GM12878 (cell line): ENCODE results near the gene ADARB1.

Experiments used
- CTCF ChIP-seq, 3 experiments: IDR thresholded peaks in 2 of 3; conservative IDR thresholded peaks in 1 of 3; 2 replicates each; pipeline ENCODE4 v1.5.1; 2011; ENCODE audit warnings: low read depth in 3 of 3, low read length in 3 of 3, mild to moderate bottlenecking in 3 of 3, control low read depth in 2 of 3, moderate library complexity in 2 of 3, inconsistent platforms in 1 of 3, mixed read lengths in 1 of 3; ENCODE audit not compliant: control insufficient read depth in 2 of 3, insufficient read depth in 1 of 3; ENCODE audit errors: extremely low read depth in 1 of 3
- EED ChIP-seq: sonication (generic); IDR thresholded peaks from 2 replicates; pipeline ENCODE4 v1.6.1; 2016; ENCODE audit warnings: antibody characterized with exemption, low read depth
- EGR1 ChIP-seq, 2 experiments: IDR thresholded peaks; 1 replicate in 1 of 2; 2 replicates in 1 of 2; pipeline ENCODE4 v1.6.1; 2011 to 2012; ENCODE audit warnings: low read depth in 2 of 2, low read length in 2 of 2, borderline replicate concordance in 1 of 2, mild to moderate bottlenecking in 1 of 2, moderate library complexity in 1 of 2
- FOXM1 ChIP-seq: IDR thresholded peaks from 2 replicates; pipeline ENCODE4 v1.6.1; 2012; ENCODE audit warnings: low read depth, mild to moderate bottlenecking, inconsistent platforms, low read length, moderate library complexity
- MYC ChIP-seq: IDR thresholded peaks from 2 replicates; pipeline ENCODE4 v1.6.1; 2011; ENCODE audit warnings: mild to moderate bottlenecking, low read length, moderate library complexity, inconsistent platforms; ENCODE audit not compliant: insufficient read depth, insufficient replicate concordance, insufficient read length, severe bottlenecking
- NR2F1 ChIP-seq: fragments of 450-650 bp; conservative IDR thresholded peaks from 2 replicates; pipeline ENCODE4 v1.6.1; 2017; ENCODE audit warnings: mild to moderate bottlenecking
- POLR2AphosphoS5 ChIP-seq: IDR thresholded peaks from 2 replicates; pipeline ENCODE4 v1.6.1; 2011; ENCODE audit warnings: mild to moderate bottlenecking, low read length, inconsistent platforms
- POU2F2 ChIP-seq: IDR thresholded peaks from 3 replicates; pipeline ENCODE4 v1.6.1; 2011; ENCODE audit warnings: low read depth, mild to moderate bottlenecking, low read length, borderline replicate concordance
- RAD21 ChIP-seq: IDR thresholded peaks from 2 replicates; pipeline ENCODE4 v1.6.1; 2011; ENCODE audit warnings: mild to moderate bottlenecking, low read depth, low read length, moderate library complexity; ENCODE audit not compliant: insufficient read depth
- RELB ChIP-seq: fragments of 450-650 bp; IDR thresholded peaks from 2 replicates; pipeline ENCODE4 v1.6.1; 2017; ENCODE audit warnings: low read depth, mild to moderate bottlenecking, moderate library complexity
- TARDBP ChIP-seq: IDR thresholded peaks from 2 replicates; pipeline ENCODE4 v1.6.1; 2016; ENCODE audit warnings: borderline replicate concordance
- TBL1XR1 ChIP-seq: IDR thresholded peaks from 2 replicates; pipeline ENCODE4 v1.6.1; 2012; ENCODE audit warnings: low read depth, low read length, improper control_type of control experiment
- ZNF274 ChIP-seq: IDR thresholded peaks from one replicate; pipeline ENCODE4 v1.8.0; 2011; ENCODE audit not compliant: insufficient read length, insufficient read depth

- TF ChIP-seq CTCF (IDR thresholded peaks at IDR 0.05 in 2 of 3, conservative IDR thresholded peaks at IDR 0.05 in 1 of 3; ENCODE audit: control insufficient read depth in 2 of 3, extremely low read depth in 1 of 3, insufficient read depth in 1 of 3, low read depth in 3 of 3, low read length in 3 of 3) (no peak), TBL1XR1 (no peak), ZNF274 (no peak), TARDBP (no peak), EED (no peak), RELB (no peak), POU2F2 (no peak), NR2F1 (no peak), MYC (no peak), RAD21 (no peak), EGR1 (IDR thresholded peaks at IDR 0.05; ENCODE audit: borderline replicate concordance in 1 of 2, low read depth in 2 of 2, low read length in 2 of 2) (no peak), POLR2AphosphoS5 (no peak), FOXM1 (no peak)
These were observed 113.3 kb downstream of the ADARB1 start for GRCh38 chr21:45187646-45188045.
